Measurements from ENCODE around the gene TCF21. TPM values are rescaled to one million over a fixed set of nuclear protein-coding genes. Genes with fewer than 3 reads are reported as not detected.

TCF21 gene
- total RNA-seq, 1 experiment from 2014 or later, result not detected

DNA sequence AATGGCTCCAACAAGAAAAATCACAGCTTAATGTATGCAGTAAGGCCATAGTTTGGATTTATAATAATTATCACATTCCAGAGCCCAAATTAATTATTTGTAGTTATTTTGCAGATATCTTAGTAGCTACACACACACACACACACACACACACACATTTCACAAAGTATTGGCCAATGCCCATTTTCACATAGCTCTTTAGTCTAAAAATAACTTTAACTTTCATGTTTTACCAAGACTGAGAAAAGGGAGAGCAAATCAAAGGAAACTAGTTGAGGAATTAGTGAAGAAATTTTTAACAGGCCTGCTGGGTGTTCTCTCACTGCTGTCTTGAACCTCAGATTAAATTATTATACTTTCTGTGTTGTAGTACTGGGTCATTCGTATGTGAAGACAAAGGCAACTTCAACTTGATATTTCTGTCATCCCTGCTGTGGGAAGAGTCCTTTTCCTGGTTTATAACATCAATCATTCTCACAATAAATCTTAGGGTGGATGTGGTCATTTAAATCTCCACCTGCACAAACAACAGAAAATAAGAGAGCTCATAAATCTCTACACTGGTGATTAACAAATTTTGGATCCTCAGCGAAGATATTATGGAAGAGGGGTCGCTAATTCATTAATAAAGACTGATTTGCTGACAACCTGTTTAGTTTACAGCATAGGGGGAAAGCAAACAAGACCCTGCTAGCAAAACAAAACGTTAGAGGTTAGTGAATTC, 1.6 kb upstream of the TCF21 start:
- Histone ChIP-seq H3K9me3 (ENCODE audit: low read depth, low read length, poor library complexity, severe bottlenecking) (no peaks in the 10 kb centered on the region), H3K27me3 (replicated peaks; ENCODE audit: insufficient read depth, low read depth, low read length, poor library complexity) (peaks cover 100% of the 10 kb centered on the region), H3K4me3 (ENCODE audit: low read depth, low read length, poor library complexity, severe bottlenecking) (no peak overlapping the region), H3K36me3 (ENCODE audit: insufficient read depth, low read length, poor library complexity, severe bottlenecking) (no peaks in the 10 kb centered on the region), H3K27ac (ENCODE audit: low read depth, low read length, poor library complexity, severe bottlenecking) (no peak overlapping the region), H3K4me1 (ENCODE audit: insufficient read depth, low read length, poor library complexity, severe bottlenecking) (no peaks in the 10 kb centered on the region)
- no peak for DNase-seq (ENCODE audit: low spot score)
- intact Hi-C loops (cut with micrococcal nuclease; ENCODE audit: unreplicated experiment), result no loop called here
- POLR2A ChIA-PET (ENCODE audit: low non-redundant PET), result no interaction called here
- no peak for TF ChIP-seq EZH2 (IDR thresholded peaks at IDR 0.05; ENCODE audit: borderline replicate concordance, low read depth, low read length, poor library complexity, severe bottlenecking)
- TF ChIP-seq, protein P1, sequence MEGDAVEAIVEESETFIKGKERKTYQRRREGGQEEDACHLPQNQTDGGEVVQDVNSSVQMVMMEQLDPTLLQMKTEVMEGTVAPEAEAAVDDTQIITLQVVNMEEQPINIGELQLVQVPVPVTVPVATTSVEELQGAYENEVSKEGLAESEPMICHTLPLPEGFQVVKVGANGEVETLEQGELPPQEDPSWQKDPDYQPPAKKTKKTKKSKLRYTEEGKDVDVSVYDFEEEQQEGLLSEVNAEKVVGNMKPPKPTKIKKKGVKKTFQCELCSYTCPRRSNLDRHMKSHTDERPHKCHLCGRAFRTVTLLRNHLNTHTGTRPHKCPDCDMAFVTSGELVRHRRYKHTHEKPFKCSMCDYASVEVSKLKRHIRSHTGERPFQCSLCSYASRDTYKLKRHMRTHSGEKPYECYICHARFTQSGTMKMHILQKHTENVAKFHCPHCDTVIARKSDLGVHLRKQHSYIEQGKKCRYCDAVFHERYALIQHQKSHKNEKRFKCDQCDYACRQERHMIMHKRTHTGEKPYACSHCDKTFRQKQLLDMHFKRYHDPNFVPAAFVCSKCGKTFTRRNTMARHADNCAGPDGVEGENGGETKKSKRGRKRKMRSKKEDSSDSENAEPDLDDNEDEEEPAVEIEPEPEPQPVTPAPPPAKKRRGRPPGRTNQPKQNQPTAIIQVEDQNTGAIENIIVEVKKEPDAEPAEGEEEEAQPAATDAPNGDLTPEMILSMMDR (conservative IDR thresholded peaks at IDR 0.05; ENCODE audit: low read depth, low read length), result no peak
- no TSS peak for BruUV-seq (replicated peaks)
- CTCF ChIA-PET, result no interaction called here

GRCh38 chr6:133887880-133888230, 1.1 kb upstream of the TCF21 start:
- no peaks in the 10 kb centered on the region for H3K36me3 ChIP-seq (ENCODE audit: insufficient read depth, low read length, poor library complexity, severe bottlenecking)
- TF ChIP-seq EZH2 (IDR thresholded peaks at IDR 0.05; ENCODE audit: borderline replicate concordance, low read depth, low read length, poor library complexity, severe bottlenecking), result no peak
- TF ChIP-seq, protein P1 (conservative IDR thresholded peaks at IDR 0.05; ENCODE audit: low read depth, low read length), result no peak
- H3K9me3 ChIP-seq (ENCODE audit: low read depth, low read length, poor library complexity, severe bottlenecking), result no peaks in the 10 kb centered on the region
- no peak overlapping the region for H3K4me3 ChIP-seq (ENCODE audit: low read depth, low read length, poor library complexity, severe bottlenecking)
- intact Hi-C loops (cut with micrococcal nuclease; ENCODE audit: unreplicated experiment), result no loop called here
- POLR2A ChIA-PET (ENCODE audit: low non-redundant PET), result no interaction called here
- no peak for DNase-seq (ENCODE audit: low spot score)
- CTCF ChIA-PET, result no interaction called here
- H3K27me3 ChIP-seq (replicated peaks; ENCODE audit: insufficient read depth, low read depth, low read length, poor library complexity), result peaks cover 100% of the 10 kb centered on the region
- no peak overlapping the region for H3K27ac ChIP-seq (ENCODE audit: low read depth, low read length, poor library complexity, severe bottlenecking)
- BruUV-seq (replicated peaks), result no TSS peak
- no peaks in the 10 kb centered on the region for H3K4me1 ChIP-seq (ENCODE audit: insufficient read depth, low read length, poor library complexity, severe bottlenecking)

- peaks cover 100% of the 10 kb centered on the region for H3K27me3 ChIP-seq (replicated peaks; ENCODE audit: insufficient read depth, low read depth, low read length, poor library complexity)
- ChIA-PET CTCF (no interaction called here), POLR2A (ENCODE audit: low non-redundant PET) (no interaction called here)
- BruUV-seq (replicated peaks), result no TSS peak
- DNase-seq (ENCODE audit: low spot score), result no peak
- H3K9me3 ChIP-seq (ENCODE audit: low read depth, low read length, poor library complexity, severe bottlenecking), result no peaks in the 10 kb centered on the region
- intact Hi-C loops (cut with micrococcal nuclease; ENCODE audit: unreplicated experiment), result no loop called here
- H3K36me3 ChIP-seq (ENCODE audit: insufficient read depth, low read length, poor library complexity, severe bottlenecking), result no peaks in the 10 kb centered on the region
- no peak overlapping the region for H3K27ac ChIP-seq (ENCODE audit: low read depth, low read length, poor library complexity, severe bottlenecking)
- no peak overlapping the region for H3K4me3 ChIP-seq (ENCODE audit: low read depth, low read length, poor library complexity, severe bottlenecking)
- H3K4me1 ChIP-seq (ENCODE audit: insufficient read depth, low read length, poor library complexity, severe bottlenecking), result no peaks in the 10 kb centered on the region
- peak; percentile 67 for TF ChIP-seq EZH2 (IDR thresholded peaks at IDR 0.05; ENCODE audit: borderline replicate concordance, low read depth, low read length, poor library complexity, severe bottlenecking)
- TF ChIP-seq, protein P1 (conservative IDR thresholded peaks at IDR 0.05; ENCODE audit: low read depth, low read length), result no peak
Measured at GRCh38 chr6:133889557-133890403, 867 bp downstream of the TCF21 start.

Data from A673 (cell line).